Liver (tissue), 3 donors: ENCODE data around the gene GK2.

Source experiments
- EGR1 ChIP-seq, 2 donors: IDR thresholded peaks; 2 replicates each; pipeline ENCODE4 v1.6.1; 2016 to 2018; ENCODE audit warnings: antibody characterized with exemption in 2 of 2, low read depth in 2 of 2
- FOXA1 ChIP-seq: IDR thresholded peaks from 2 replicates; pipeline ENCODE4 v1.6.1; 2016; ENCODE audit warnings: antibody characterized with exemption
- GABPA ChIP-seq, 2 donors: IDR thresholded peaks in 1 of 2; conservative IDR thresholded peaks in 1 of 2; 2 replicates each; pipeline ENCODE4 v1.6.1; 2016; ENCODE audit warnings: antibody characterized with exemption in 2 of 2, mild to moderate bottlenecking in 1 of 2, moderate library complexity in 1 of 2
- JUND ChIP-seq, 2 donors: IDR thresholded peaks; 2 replicates each; pipeline ENCODE4 v1.6.1; 2016; ENCODE audit warnings: antibody characterized with exemption in 2 of 2
- NR2F2 ChIP-seq: IDR thresholded peaks from 2 replicates; pipeline ENCODE4 v1.6.1; 2016; ENCODE audit warnings: antibody characterized with exemption
- RAD21 ChIP-seq, 2 donors: IDR thresholded peaks; 2 replicates each; pipeline ENCODE4 v1.6.1; 2016; ENCODE audit warnings: antibody characterized with exemption in 2 of 2, mild to moderate bottlenecking in 2 of 2
- SP1 ChIP-seq: IDR thresholded peaks from 2 replicates; pipeline ENCODE4 v1.6.1; 2018; ENCODE audit warnings: antibody characterized with exemption, mild to moderate bottlenecking
- TAF1 ChIP-seq: conservative IDR thresholded peaks from 2 replicates; pipeline ENCODE4 v1.6.1; 2016; ENCODE audit warnings: antibody characterized with exemption, mild to moderate bottlenecking
- YY1 ChIP-seq: IDR thresholded peaks from 2 replicates; pipeline ENCODE4 v1.6.1; 2016; ENCODE audit warnings: antibody characterized with exemption, mild to moderate bottlenecking
- TF ChIP-seq, protein P1 (sequence below): fragments of 150-350 bp; IDR thresholded peaks from 2 replicates; pipeline ENCODE4 v1.5.1; 2017; ENCODE audit warnings: improper control_type of control experiment, low read depth, low read length; ENCODE audit not compliant: missing input control
- TF ChIP-seq, protein P2 (sequence below): IDR thresholded peaks from 2 replicates; pipeline ENCODE4 v1.6.1; 2016; ENCODE audit warnings: antibody characterized with exemption, mild to moderate bottlenecking
- TF ChIP-seq, protein P3 (sequence below): IDR thresholded peaks from 2 replicates; pipeline ENCODE4 v1.6.1; 2016; ENCODE audit warnings: antibody characterized with exemption
- TF ChIP-seq, protein P4 (sequence below): IDR thresholded peaks from 2 replicates; pipeline ENCODE4 v1.6.1; 2016; ENCODE audit warnings: antibody characterized with exemption
- TF ChIP-seq, protein P5 (sequence below): IDR thresholded peaks from 2 replicates; pipeline ENCODE4 v1.6.1; 2016; ENCODE audit warnings: antibody characterized with exemption
- donor health status: healthy.
- donor health status: healthy.

DNA sequence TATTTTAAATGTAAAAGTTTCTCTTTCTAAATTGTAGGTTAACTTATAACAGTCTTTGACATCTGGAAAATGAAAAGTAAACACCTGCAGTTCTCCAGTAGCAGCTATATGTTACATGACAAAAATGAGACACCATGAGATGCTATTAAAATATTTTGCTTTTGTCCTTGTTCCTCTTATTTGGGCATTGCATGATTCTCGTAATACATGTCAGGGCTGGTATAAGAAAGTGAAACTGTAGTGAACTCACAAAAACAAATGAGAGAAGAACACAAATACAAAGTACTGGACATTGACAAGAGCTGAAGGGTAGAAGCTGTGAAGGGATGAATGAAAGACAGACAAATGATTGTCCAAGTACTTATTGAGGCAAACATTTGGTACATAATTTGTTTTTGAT, 9.0 kb downstream of the GK2 start:
- TF ChIP-seq GABPA (IDR thresholded peaks at IDR 0.05 in 1 of 2, conservative IDR thresholded peaks at IDR 0.05 in 1 of 2) = no peak
- TF ChIP-seq, protein P1, sequence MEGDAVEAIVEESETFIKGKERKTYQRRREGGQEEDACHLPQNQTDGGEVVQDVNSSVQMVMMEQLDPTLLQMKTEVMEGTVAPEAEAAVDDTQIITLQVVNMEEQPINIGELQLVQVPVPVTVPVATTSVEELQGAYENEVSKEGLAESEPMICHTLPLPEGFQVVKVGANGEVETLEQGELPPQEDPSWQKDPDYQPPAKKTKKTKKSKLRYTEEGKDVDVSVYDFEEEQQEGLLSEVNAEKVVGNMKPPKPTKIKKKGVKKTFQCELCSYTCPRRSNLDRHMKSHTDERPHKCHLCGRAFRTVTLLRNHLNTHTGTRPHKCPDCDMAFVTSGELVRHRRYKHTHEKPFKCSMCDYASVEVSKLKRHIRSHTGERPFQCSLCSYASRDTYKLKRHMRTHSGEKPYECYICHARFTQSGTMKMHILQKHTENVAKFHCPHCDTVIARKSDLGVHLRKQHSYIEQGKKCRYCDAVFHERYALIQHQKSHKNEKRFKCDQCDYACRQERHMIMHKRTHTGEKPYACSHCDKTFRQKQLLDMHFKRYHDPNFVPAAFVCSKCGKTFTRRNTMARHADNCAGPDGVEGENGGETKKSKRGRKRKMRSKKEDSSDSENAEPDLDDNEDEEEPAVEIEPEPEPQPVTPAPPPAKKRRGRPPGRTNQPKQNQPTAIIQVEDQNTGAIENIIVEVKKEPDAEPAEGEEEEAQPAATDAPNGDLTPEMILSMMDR = no peak
- no peak for TF ChIP-seq RAD21 (IDR thresholded peaks at IDR 0.05)
- TF ChIP-seq, protein P2, sequence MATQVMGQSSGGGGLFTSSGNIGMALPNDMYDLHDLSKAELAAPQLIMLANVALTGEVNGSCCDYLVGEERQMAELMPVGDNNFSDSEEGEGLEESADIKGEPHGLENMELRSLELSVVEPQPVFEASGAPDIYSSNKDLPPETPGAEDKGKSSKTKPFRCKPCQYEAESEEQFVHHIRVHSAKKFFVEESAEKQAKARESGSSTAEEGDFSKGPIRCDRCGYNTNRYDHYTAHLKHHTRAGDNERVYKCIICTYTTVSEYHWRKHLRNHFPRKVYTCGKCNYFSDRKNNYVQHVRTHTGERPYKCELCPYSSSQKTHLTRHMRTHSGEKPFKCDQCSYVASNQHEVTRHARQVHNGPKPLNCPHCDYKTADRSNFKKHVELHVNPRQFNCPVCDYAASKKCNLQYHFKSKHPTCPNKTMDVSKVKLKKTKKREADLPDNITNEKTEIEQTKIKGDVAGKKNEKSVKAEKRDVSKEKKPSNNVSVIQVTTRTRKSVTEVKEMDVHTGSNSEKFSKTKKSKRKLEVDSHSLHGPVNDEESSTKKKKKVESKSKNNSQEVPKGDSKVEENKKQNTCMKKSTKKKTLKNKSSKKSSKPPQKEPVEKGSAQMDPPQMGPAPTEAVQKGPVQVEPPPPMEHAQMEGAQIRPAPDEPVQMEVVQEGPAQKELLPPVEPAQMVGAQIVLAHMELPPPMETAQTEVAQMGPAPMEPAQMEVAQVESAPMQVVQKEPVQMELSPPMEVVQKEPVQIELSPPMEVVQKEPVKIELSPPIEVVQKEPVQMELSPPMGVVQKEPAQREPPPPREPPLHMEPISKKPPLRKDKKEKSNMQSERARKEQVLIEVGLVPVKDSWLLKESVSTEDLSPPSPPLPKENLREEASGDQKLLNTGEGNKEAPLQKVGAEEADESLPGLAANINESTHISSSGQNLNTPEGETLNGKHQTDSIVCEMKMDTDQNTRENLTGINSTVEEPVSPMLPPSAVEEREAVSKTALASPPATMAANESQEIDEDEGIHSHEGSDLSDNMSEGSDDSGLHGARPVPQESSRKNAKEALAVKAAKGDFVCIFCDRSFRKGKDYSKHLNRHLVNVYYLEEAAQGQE = no peak
- TF ChIP-seq JUND (IDR thresholded peaks at IDR 0.05) = no peak
- TF ChIP-seq EGR1 (IDR thresholded peaks at IDR 0.05; ENCODE audit: low read depth in 2 of 2) = no peak
- TF ChIP-seq, protein P3, sequence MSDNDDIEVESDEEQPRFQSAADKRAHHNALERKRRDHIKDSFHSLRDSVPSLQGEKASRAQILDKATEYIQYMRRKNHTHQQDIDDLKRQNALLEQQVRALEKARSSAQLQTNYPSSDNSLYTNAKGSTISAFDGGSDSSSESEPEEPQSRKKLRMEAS = no peak
- no peak for TF ChIP-seq SP1
- no peak for TF ChIP-seq YY1
- TF ChIP-seq, protein P4, sequence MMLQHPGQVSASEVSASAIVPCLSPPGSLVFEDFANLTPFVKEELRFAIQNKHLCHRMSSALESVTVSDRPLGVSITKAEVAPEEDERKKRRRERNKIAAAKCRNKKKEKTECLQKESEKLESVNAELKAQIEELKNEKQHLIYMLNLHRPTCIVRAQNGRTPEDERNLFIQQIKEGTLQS = no peak
- TF ChIP-seq NR2F2 = no peak
- no peak for TF ChIP-seq TAF1
- no peak for TF ChIP-seq FOXA1
- TF ChIP-seq, protein P5, sequence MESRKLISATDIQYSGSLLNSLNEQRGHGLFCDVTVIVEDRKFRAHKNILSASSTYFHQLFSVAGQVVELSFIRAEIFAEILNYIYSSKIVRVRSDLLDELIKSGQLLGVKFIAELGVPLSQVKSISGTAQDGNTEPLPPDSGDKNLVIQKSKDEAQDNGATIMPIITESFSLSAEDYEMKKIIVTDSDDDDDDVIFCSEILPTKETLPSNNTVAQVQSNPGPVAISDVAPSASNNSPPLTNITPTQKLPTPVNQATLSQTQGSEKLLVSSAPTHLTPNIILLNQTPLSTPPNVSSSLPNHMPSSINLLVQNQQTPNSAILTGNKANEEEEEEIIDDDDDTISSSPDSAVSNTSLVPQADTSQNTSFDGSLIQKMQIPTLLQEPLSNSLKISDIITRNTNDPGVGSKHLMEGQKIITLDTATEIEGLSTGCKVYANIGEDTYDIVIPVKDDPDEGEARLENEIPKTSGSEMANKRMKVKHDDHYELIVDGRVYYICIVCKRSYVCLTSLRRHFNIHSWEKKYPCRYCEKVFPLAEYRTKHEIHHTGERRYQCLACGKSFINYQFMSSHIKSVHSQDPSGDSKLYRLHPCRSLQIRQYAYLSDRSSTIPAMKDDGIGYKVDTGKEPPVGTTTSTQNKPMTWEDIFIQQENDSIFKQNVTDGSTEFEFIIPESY = no peak
